Nucleus accumbens (tissue), 56 donors: ENCODE data around the gene ZEB2.

ENCODE experiments used
- DNase-seq, 56 donors: peaks; one replicate each; lab custom pipeline; 2025; lab: John Stamatoyannopoulos, UW

ZEB2 gene

GRCh38 chr2:144498277-144498676, 21.6 kb downstream of the ZEB2 start:
- no peak for DNase-seq

DNA sequence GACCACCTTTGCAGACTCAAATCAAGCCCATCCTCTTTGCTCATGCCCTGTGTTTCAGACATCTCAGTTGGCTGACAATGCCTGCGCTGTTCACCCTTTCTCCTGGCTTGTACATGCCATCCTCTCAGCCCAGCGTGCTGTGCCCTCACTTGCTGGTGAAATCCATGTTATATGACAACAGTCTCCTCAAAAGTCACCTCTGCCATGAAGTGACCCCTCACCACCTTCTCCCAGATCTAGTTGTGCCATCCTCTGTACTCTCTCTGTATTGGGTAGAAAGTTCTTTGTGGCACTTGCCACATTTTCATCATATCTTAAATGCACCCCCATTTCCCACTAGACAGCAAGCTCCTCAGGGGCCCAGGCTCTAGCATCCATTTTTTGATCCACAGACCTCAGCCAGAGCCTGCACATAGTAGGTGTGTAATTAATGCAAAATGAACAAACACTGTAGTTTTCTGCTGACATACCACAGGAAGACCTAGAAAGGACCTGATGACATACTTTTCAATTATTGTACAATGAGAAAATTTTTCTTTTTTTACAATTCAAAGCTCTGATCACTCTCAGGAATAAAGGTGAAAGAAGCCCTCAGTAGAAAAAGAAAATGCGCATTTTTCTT, 22.8 kb downstream of the ZEB2 start:
- peak in 1 of 56 donors; percentile 26 for DNase-seq

GRCh38 chr2:144496092-144496976, 23.6 kb downstream of the ZEB2 start:
- no peak for DNase-seq

- DNase-seq = no peak
Measured at GRCh38 chr2:144495227-144496091, 24.5 kb downstream of the ZEB2 start.

- no peak for DNase-seq
Measured at GRCh38 chr2:144493027-144493809, 26.7 kb downstream of the ZEB2 start.

GRCh38 chr2:144490857-144491256, 29.1 kb downstream of the ZEB2 start:
- DNase-seq = no peak

DNA sequence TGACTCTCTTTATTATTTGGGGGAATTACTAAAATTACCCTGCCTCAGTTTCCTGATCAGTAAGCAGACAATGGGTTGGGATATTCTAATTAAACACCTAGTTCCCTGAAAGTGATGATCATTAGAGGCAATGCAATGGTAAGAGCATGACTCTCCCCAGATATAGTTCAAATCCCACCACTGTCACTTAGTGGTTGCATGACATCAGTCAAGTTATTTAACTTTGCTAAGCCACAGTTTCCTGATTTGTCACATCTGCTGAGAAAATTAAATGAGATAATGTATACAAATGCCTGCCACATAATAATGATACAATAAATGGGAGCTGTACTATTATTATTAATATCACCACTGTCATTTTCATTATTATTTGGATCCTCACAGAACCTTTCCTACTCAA, 29.9 kb downstream of the ZEB2 start:
- DNase-seq = no peak

DNA sequence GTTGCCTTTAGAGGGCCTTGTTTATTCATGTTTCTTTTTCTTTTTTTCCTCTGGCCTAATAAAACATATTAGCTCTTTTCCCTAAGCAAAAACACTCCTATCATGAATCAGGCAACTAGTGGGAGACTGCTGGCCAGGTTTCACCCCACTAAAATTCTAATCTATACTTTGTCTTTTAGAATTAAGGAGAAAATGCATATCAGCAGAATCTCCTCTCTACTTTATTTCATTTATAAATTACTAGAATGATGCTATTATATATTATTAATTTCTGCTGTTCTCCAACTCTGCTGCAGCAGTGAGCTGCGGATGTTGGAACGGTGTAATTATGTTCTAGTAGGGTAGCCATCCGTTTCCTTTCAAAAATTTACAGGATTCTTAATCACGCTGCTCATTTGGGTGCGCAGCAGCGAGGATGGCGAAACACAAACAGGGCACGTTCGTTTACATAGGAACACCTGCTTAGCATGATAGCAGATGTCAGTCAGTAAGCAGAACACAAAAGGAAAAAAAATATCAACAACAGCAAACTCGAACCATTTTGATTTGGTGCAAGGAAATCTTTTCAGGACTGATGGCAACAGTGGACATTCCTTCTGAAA, 30.5 kb downstream of the ZEB2 start:
- DNase-seq = no peak

DNA sequence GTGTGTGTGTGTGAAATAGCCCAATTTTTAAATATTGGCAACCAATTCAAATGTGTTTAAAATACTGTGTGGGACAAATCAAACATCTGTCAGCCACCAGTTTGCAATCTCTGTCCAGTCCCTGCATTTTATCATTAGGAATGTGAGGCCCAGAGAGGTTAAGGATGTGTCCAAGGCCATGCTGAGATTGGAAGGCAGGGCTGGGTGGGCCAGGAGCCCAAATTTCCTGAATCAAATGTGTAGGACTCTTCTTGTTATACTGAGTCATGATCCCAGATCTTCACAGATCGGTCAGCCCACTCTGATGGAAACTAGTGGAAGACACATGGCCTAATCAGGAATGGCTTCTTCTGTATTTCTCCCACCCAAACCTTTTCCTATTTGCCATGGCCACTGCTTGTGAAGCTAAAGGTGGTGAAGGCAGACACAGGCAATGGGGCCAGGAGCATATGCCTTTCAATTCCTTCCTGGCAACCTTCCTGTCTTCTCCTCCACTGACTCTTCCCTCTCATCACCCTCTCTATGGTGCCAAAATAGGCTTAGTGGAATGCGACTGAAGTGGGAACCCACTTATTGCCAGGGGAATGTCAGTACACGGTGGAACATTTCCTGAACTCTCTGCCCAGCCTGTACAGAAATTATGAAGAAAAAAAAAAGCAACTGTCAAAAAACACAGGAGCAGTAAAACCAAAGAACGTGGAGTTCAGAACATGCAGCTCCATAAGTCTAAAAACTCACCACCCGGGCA, 35.5 kb downstream of the ZEB2 start:
- no peak for DNase-seq

- no peak for DNase-seq
Measured at GRCh38 chr2:144481666-144482065, 38.3 kb downstream of the ZEB2 start.

DNA sequence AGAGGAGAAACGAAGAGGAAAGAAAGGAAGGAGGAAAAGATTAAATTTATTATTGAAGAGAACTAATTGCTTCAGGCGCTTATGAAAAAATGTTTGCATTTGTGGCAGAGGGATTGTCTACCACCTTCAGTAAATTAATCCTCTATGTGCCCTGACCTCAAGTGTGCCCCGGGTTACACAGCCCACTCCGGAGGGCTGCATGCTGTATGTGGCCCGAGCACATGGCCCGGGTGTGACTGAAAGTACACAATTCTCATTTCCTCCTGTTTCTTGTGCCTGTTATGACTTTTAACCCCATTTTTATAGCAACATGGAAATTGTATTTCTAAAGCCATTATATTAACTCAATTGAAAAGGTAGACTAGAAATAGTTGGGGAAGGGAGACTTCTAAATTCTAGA, 38.8 kb downstream of the ZEB2 start:
- no peak for DNase-seq

GRCh38 chr2:144480285-144480684, 39.6 kb downstream of the ZEB2 start:
- no peak for DNase-seq

GRCh38 chr2:144479659-144480058, 40.3 kb downstream of the ZEB2 start:
- no peak for DNase-seq

DNA sequence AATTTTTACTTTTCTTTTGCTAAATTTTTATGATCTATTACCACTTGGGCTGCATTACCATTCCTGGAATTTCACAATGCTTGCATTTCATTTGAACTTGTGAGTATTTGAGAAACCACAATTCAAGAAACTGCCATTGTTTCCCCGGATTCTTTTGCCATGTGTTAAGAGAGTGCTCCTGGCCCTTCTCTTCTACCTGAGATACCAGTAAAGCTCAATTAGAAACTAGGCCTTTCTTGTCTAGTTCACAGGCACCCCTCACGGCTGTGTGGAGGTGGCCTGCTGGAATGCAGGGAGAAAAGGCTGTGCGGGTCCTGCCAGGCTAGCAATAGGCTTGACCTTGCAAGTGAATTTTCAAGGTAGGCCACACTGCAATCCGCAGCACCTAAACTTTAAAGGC, 40.8 kb downstream of the ZEB2 start:
- DNase-seq = no peak

GRCh38 chr2:144477957-144478311, 42.0 kb downstream of the ZEB2 start:
- no peak for DNase-seq

- no peak for DNase-seq
Measured at GRCh38 chr2:144477281-144477956, 42.5 kb downstream of the ZEB2 start.

DNA sequence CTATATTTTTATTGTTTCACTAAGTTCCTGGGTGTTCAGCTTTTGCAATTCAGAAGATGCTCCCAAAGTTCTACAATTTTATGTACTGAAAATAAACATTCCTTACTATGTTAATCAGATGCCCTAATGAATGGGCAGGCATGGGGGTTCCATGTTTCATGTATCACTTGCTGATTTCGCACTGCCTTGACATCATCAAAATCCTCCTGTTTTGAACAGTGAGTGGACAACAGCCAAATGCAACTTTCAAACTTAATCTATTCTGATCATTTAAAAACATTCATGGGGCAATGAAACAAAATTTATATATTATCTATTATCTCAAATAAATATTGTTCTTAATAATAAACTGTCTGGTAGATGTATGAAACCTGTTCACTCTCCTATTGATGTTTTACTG, 43.2 kb downstream of the ZEB2 start:
- no peak for DNase-seq

- DNase-seq = no peak
Measured at GRCh38 chr2:144475569-144476275, 44.2 kb downstream of the ZEB2 start.
